ENCODE results near the gene PDGFA.

- TF ChIP-seq CTCF (IDR thresholded peaks at IDR 0.05; ENCODE audit: low read depth, low read length, poor library complexity, severe bottlenecking) (no peak), EZH2phosphoT487 (IDR thresholded peaks at IDR 0.05; ENCODE audit: borderline replicate concordance, low read length) (no peak)
Observed at GRCh38 chr7:521221-522070, 1.8 kb upstream of the PDGFA start.

Data from DOHH2 (cell line).